Astrocyte (in vitro differentiated cells and primary cell): Measurements from ENCODE around the gene SV2C.

Source experiments
- CTCF ChIP-seq: IDR thresholded peaks from 2 replicates; pipeline ENCODE4 v1.5.1; 2011; ENCODE audit warnings: low read depth, mild to moderate bottlenecking, inconsistent platforms, low read length, moderate library complexity; ENCODE audit not compliant: insufficient read depth
- EZH2 ChIP-seq: IDR thresholded peaks from 2 replicates; pipeline ENCODE4 v1.6.1; 2012; ENCODE audit warnings: mild to moderate bottlenecking, low read length, inconsistent platforms; ENCODE audit not compliant: insufficient read depth

GRCh38 chr5:76207120-76207519 is 123.9 kb downstream of the SV2C start:
- TF ChIP-seq CTCF (no peak), EZH2 (no peak)
